ENCODE measurements around the gene TOR3A.

DNA sequence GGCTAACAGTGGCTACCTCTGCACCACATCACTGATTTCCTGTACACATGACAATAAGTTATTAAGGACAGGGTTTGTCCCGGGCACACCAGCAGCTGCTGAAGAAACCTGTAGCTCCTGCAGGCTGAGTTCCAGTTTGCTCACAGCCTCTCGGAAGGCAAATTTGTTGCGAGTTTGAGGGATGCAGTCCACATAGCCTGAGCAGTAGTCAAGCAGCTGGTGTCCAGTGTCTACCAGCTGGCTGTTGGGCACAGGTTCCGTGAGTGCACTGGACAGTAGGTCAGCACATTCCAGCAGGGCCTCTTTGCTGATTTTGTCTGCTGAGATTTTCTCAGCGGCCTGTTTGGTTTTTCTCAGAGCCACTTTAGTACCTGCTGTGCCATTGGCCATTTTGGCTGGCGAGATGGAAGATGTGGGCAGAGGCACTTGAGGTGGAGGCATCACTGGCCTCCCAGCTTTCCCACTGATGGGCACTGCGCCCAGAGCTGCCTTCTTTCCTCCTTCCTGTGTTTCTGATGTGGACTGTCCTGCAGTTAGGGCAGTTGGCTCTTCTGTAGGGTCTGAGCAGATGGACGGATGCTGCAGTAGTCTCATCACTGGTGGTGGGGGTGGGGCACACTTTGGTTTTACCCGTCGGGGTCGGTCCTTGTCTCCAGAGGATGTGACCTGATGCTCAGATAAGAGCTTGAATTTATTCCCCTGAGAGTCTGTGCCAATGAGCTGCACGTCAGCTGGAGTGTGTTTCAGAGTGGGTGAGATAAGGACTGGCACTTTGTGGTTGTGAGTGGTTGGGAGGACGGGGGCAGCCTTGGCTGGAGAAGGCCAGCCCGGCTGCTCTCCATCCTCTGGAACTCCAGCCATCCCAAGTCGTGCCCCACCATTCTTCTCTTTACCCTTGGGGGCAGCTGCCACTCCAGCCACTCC, 26.1 kb downstream of the TOR3A start:
- TF ChIP-seq TAF1 (IDR thresholded peaks at IDR 0.05; ENCODE audit: borderline replicate concordance, insufficient read depth, low read length) (no peak), POLR2AphosphoS5 (IDR thresholded peaks at IDR 0.05; ENCODE audit: low read depth, low read length) (no peak), SIN3A (IDR thresholded peaks at IDR 0.05; ENCODE audit: borderline replicate concordance, insufficient read depth, low read length) (no peak)

Data from PFSK-1 (cell line).